Superior temporal gyrus (tissue), 1 donor: Measurements from ENCODE around the gene TMEM167A.

Experiments
- DNase-seq: peaks from one replicate; pipeline ENCODE4 v3.0.0-alpha.2; 2016; ENCODE audit errors: extremely low spot score

The TMEM167A gene

GRCh38 chr5:83076742-83077661 lies at the start of gene TMEM167A, which contains the start of gene XRCC4:
TMEM167A (minus strand) TSS chr5:83077394; CDS start chr5:83077323, 71 bp downstream.
XRCC4 (plus strand) TSS chr5:83077547; CDS start chr5:83104920, 27,373 bp downstream.
- peak; percentile 100 for DNase-seq

- DNase-seq: no peak
Observed at GRCh38 chr5:83126501-83126900, 49.3 kb upstream of the TMEM167A start.

- DNase-seq: no peak
Observed at GRCh38 chr5:83125560-83125959, 48.4 kb upstream of the TMEM167A start.

- DNase-seq: no peak
Observed at GRCh38 chr5:83124593-83124992, 47.4 kb upstream of the TMEM167A start.

- no peak for DNase-seq
Observed at GRCh38 chr5:83118976-83119375, 41.8 kb upstream of the TMEM167A start.

- no peak for DNase-seq
Observed at GRCh38 chr5:83118471-83118870, 41.3 kb upstream of the TMEM167A start.

- DNase-seq: no peak
Observed at GRCh38 chr5:83115816-83116215, 38.6 kb upstream of the TMEM167A start.

GRCh38 chr5:83109380-83109779 lies 32.2 kb upstream of the TMEM167A start:
- DNase-seq: no peak

GRCh38 chr5:83107692-83108420 lies 30.7 kb upstream of the TMEM167A start:
- DNase-seq: no peak

- no peak for DNase-seq
Observed at GRCh38 chr5:83104021-83104420, 26.8 kb upstream of the TMEM167A start.

- DNase-seq: no peak
Observed at GRCh38 chr5:83102364-83102980, 25.3 kb upstream of the TMEM167A start.

- no peak for DNase-seq
Observed at GRCh38 chr5:83101514-83101913, 24.3 kb upstream of the TMEM167A start.

- DNase-seq: no peak
Observed at GRCh38 chr5:83099445-83099844, 22.3 kb upstream of the TMEM167A start.

- DNase-seq: no peak
Observed at GRCh38 chr5:83099001-83099400, 21.8 kb upstream of the TMEM167A start.

- DNase-seq: no peak
Observed at GRCh38 chr5:83097689-83098231, 20.6 kb upstream of the TMEM167A start.

- no peak for DNase-seq
Observed at GRCh38 chr5:83096660-83097339, 19.6 kb upstream of the TMEM167A start.

GRCh38 chr5:83095957-83096539 lies 18.9 kb upstream of the TMEM167A start:
- DNase-seq: no peak

GRCh38 chr5:83095163-83095956 lies 18.2 kb upstream of the TMEM167A start:
- no peak for DNase-seq

- no peak for DNase-seq
Observed at GRCh38 chr5:83093692-83094091, 16.5 kb upstream of the TMEM167A start.

- DNase-seq: no peak
Observed at GRCh38 chr5:83092619-83093018, 15.4 kb upstream of the TMEM167A start.
